ENCODE results near the gene TMEM150C.

GRCh38 chr4:82463221-82463620 lies 98.6 kb downstream of the TMEM150C start:
- no peak for TF ChIP-seq CTCF (IDR thresholded peaks at IDR 0.05; ENCODE audit: insufficient read depth, low read length)
- no peak for TF ChIP-seq REST (IDR thresholded peaks at IDR 0.05; ENCODE audit: insufficient replicate concordance, low read depth)
- TF ChIP-seq GABPA (IDR thresholded peaks at IDR 0.05; ENCODE audit: low read depth), result no peak
- TF ChIP-seq POLR2AphosphoS5 (IDR thresholded peaks at IDR 0.05; ENCODE audit: low read depth), result no peak
